ENCODE results near the gene OSBPL3. TPM values are rescaled to one million over a fixed set of nuclear protein-coding genes. Genes with fewer than 3 reads are reported as not detected.

Gene OSBPL3
- total RNA-seq, 1 experiment from 2014 or later: 11.6 TPM

- no peak for DNase-seq
- POLR2A ChIA-PET (ENCODE audit: unreplicated experiment): no interaction called here
These were observed 113.9 kb downstream of the OSBPL3 start for GRCh38 chr7:24866004-24866615.

GRCh38 chr7:24864214-24864817 lies 115.7 kb downstream of the OSBPL3 start:
- H3K4me3 ChIP-seq (ENCODE audit: low read length): no peak overlapping the region
- H3K36me3 ChIP-seq (ENCODE audit: low read depth, low read length): peaks cover 4% of the 10 kb centered on the region; the same call in 1 of the 2 replicates
- POLR2A ChIA-PET (ENCODE audit: unreplicated experiment): no interaction called here

More at GRCh38 chr7:24866004-24866615, 113.9 kb downstream of the OSBPL3 start:
- no peak overlapping the region for H3K9ac ChIP-seq (ENCODE audit: low read length)
- H3K79me2 ChIP-seq (ENCODE audit: low read length): no peaks in the 10 kb centered on the region
- H3K9me3 ChIP-seq (ENCODE audit: low read length): no peaks in the 10 kb centered on the region
- intact Hi-C loops (cut with micrococcal nuclease): no loop called here
- BruUV-seq (replicated peaks): no TSS peak
- no peak overlapping the region for H3K27ac ChIP-seq (ENCODE audit: low read length)
- no peak overlapping the region for H3K4me3 ChIP-seq (ENCODE audit: low read length)
- H3K36me3 ChIP-seq (ENCODE audit: low read depth, low read length): peaks cover under 1% of the 10 kb centered on the region; the same call in 1 of the 2 replicates
- no peak overlapping the region for H3K4me2 ChIP-seq (ENCODE audit: low read length)
- H3K4me1 ChIP-seq (ENCODE audit: insufficient read depth, low read length): peaks cover 10% of the 10 kb centered on the region; the same call in 1 of the 2 replicates
- no peaks in the 10 kb centered on the region for H4K20me1 ChIP-seq (ENCODE audit: low read length)
- H2AFZ ChIP-seq (ENCODE audit: low read length): no peak overlapping the region
- no peak for ATAC-seq
- no peaks in the 10 kb centered on the region for H3F3A ChIP-seq (ENCODE audit: low read length, unreplicated experiment)
- no peak for TF ChIP-seq CTCF (conservative IDR thresholded peaks at IDR 0.05; ENCODE audit: low read depth, low read length)
- H3K9me2 ChIP-seq (replicated peaks; ENCODE audit: low read length): no peaks in the 10 kb centered on the region
- CTCF ChIA-PET: interaction anchor here (0.6 kb wide), 1 partner anchor 233 kb away, joined by 3 read pairs; no protein-coding TSS in a partner anchor
- no peaks in the 10 kb centered on the region for H3K27me3 ChIP-seq (ENCODE audit: low read length)

More at GRCh38 chr7:24864214-24864817, 115.7 kb downstream of the OSBPL3 start:
- no peak overlapping the region for H3K27ac ChIP-seq (ENCODE audit: low read length)
- CTCF ChIA-PET: no interaction called here
- intact Hi-C loops (cut with micrococcal nuclease): no loop called here
- no peaks in the 10 kb centered on the region for H3K79me2 ChIP-seq (ENCODE audit: low read length)
- no peaks in the 10 kb centered on the region for H3F3A ChIP-seq (ENCODE audit: low read length, unreplicated experiment)
- no peaks in the 10 kb centered on the region for H3K9me3 ChIP-seq (ENCODE audit: low read length)
- TF ChIP-seq EZH2phosphoT487 (IDR thresholded peaks at IDR 0.05; ENCODE audit: borderline replicate concordance, low read length) (no peak), CTCF (conservative IDR thresholded peaks at IDR 0.05; ENCODE audit: low read depth, low read length) (no peak), EZH2 (IDR thresholded peaks at IDR 0.05; ENCODE audit: low read length, unreplicated experiment) (no peak)
- H3K27me3 ChIP-seq (ENCODE audit: low read length): no peaks in the 10 kb centered on the region
- no peak overlapping the region for H3K4me2 ChIP-seq (ENCODE audit: low read length)
- no peaks in the 10 kb centered on the region for H4K20me1 ChIP-seq (ENCODE audit: low read length)
- no peak overlapping the region for H3K9ac ChIP-seq (ENCODE audit: low read length)
- no TSS peak for BruUV-seq (replicated peaks)
- no peak for ATAC-seq
- no peak for DNase-seq
- H3K4me1 ChIP-seq (ENCODE audit: insufficient read depth, low read length): no peaks in the 10 kb centered on the region
- H3K9me2 ChIP-seq (replicated peaks; ENCODE audit: low read length): no peaks in the 10 kb centered on the region
- H2AFZ ChIP-seq (ENCODE audit: low read length): no peak overlapping the region
